Daoy (cell line): ENCODE measurements around the gene TCERG1. TPM values are rescaled to one million over a fixed set of nuclear protein-coding genes. Genes with fewer than 3 reads are reported as not detected.

ENCODE experiments used
- DNase-seq: peaks from one replicate; pipeline ENCODE4 v3.0.0-alpha.2; 2015; ENCODE audit warnings: low read depth
- total RNA-seq: library from RNA; depleted of rRNA; stranded (reverse); fragments of >200 nt; shearing (Covaris generic); gene quantifications from 2 replicates; pipeline ENCODE4 v1.2.3, GENCODE V29; 2014; rRNA removed

Gene TCERG1
- 66.2 and 94.8 TPM in 2 replicates for total RNA-seq

GRCh38 chr5:146446861-146447733, at the start of gene TCERG1:
TSS of gene TCERG1 (plus strand) at chr5:146447333. CDS start at chr5:146447350, 17 bp downstream.
- DNase-seq, result peak; percentile 99

GRCh38 chr5:146398826-146399225, 48.3 kb upstream of the TCERG1 start:
- DNase-seq, result no peak

GRCh38 chr5:146399481-146399880, 47.7 kb upstream of the TCERG1 start:
- DNase-seq, result no peak

GRCh38 chr5:146400201-146400600, 46.9 kb upstream of the TCERG1 start:
- DNase-seq, result no peak

DNA sequence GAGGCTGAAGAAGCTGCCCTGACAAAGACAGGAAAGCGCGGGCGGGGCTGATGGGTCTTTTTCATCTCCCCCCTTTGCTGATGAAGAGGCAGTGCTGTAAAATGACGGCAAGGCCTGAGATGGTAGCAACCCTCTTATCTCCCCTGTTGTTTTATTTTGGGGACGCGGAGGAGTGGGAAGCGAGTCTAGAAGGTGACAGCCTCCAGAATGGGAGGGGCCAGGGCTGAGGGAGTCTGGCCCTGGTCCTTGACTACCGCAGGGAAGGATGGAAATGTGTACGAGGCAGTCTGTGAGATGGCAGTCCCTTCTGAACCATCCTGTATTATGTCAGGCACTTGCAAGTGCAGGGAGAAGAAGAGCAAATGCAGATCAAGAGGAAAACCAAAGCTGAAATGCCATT, 46.1 kb upstream of the TCERG1 start:
- no peak for DNase-seq

- DNase-seq, result no peak
Observed at GRCh38 chr5:146402949-146403348, 44.2 kb upstream of the TCERG1 start.

- DNase-seq, result peak; percentile 75
Observed at GRCh38 chr5:146409054-146409671, 38.0 kb upstream of the TCERG1 start.

GRCh38 chr5:146410272-146410671, 36.9 kb upstream of the TCERG1 start:
- DNase-seq, result no peak

GRCh38 chr5:146419696-146420095, 27.4 kb upstream of the TCERG1 start:
- no peak for DNase-seq

GRCh38 chr5:146425023-146425422, 22.1 kb upstream of the TCERG1 start:
- no peak for DNase-seq

DNA sequence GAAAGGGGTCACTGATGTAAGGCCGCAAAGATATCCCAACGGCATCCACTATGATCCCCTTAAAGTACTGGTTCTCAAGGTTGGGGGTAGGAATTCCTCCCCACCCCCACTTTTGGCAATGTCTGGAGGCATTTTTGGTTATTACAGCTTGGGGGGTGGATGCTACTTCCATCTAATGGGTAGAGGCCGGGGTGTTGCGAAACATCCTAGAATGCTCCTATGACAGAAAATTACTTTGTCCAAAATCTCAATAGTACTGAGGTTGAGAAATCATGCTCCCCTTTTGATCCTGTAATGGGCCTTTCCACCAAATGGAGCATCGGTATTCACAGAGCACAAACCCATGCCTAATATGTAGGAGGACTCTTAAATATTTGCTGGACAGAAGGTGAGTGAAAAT, 20.8 kb upstream of the TCERG1 start:
- no peak for DNase-seq

DNA sequence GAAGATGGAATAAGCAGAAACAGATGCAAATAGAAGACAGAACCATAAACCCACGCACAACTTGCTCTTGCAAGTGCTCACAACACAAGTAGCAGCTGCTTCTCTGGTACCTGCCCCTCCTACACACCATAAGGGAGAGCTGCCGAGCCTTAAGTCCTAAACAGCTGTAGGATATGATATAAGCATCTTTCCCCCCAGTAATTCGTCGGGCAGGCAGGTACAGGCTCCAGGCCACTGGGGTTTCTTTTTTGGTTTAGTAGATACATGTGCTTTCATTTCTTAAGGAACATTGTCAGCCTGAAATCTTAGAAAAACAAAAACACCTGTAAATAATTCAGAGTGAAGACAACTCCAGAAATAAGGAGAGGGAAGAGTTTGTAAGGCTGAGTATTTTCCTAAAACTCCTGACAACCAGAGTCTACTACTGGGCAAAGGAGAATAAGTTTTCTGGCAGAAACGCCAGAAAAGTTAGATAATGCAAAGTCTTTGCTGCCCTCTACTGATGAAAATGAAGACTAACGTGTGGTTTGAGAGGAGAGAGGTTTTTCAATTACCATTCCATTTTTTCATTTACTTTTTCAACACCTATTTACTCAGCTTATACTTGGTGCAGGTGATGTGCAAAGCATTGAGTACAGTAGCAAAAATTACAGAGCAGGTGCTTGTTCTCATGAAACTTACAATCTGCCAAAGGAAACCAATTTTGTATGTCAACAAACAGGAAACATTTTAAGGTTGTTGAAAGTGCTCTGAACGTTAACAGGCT, 20.1 kb upstream of the TCERG1 start:
- no peak for DNase-seq

GRCh38 chr5:146427619-146427997, 19.5 kb upstream of the TCERG1 start:
- DNase-seq, result no peak

DNA sequence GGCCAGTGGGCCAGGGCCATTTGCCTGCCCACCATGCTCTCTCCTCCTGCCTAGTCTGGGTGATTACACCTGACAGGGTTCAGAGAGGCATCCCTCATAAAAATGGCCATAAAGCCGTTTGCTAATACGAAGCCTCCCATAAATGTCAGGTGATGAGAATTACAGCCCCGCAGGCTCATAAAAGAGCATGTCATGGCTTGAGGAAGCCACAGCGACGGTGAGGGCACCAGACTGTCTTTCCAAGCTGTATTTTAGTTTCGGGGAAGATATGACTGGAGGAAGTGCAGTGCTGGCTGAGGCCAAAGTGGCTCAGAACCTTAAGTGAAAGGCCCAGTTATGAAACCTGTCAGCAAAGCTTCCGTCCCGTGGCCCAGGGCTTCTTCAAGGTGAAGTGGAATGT, 18.5 kb upstream of the TCERG1 start:
- DNase-seq, result no peak

DNA sequence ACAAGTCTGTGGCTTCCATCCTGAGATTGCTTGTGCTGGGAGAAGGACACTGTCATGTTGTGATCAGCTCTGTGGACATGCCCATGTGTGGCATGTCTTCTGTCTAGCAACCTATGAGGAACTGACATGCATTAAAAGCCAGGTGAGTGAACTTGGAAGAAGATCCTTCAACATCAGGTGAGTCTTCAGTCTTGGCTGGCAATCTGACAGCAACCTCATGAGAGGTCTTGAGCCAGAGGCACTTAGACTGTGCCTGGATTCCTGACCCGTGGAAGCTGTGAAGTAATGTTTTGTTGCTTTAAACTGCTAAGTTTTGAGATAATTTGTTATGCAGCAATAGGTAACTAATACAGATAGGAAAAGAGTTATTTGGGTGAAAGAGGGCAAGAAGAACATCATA, 6.8 kb upstream of the TCERG1 start:
- DNase-seq, result no peak

DNA sequence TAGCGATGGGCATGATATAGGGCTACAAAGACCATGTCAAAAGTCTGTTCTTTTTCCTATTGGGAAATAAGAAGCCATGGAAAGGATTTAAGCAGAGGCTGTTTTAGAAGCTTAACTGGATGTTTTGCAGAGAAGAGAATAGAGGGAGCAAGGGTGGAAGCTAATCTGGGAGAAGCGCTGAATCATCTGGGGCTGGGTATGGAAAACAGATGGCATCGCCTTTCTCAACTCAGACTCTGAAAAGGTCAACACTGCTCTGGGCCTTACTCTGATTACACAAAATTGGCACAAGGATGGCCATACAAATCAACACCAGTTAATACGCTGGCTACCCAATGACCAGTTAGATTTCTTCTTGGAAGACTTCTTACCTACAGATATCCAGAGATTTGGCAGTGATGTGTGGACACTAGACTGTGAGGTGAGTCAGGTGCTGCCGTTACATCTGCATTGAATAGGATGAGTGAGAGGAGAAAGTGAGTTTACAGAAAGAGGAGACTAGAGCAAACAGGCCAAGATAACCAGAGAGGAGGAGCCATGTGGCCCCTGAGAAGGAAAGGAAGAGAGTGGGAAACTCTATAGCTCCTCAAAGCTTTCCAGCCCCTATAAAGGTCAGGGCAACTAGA, 6.2 kb upstream of the TCERG1 start:
- no peak for DNase-seq

DNA sequence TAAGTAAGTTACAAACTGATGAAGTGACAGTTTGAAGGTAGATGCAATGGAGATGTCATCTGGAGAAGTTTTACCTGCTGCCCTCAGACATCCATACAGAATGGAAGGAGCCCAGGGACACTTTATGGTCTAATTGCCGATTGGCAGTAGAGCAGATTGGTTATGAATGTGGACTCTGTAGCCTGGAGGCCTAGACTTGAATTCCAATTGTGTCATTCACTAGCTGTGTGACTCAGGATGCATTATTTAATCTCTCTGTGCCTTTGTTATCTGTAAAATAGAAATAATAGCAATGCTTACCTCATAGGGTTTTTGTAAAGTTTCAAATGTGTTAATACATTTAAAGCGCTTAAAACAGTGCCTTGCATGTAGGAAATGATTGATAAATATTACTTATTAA, 5.2 kb upstream of the TCERG1 start:
- peak; percentile 29 for DNase-seq

GRCh38 chr5:146447734-146448380, 724 bp downstream of the TCERG1 start:
- DNase-seq, result peak; percentile 75

GRCh38 chr5:146448783-146449519, 1.8 kb downstream of the TCERG1 start:
- no peak for DNase-seq

- no peak for DNase-seq
Observed at GRCh38 chr5:146450002-146450401, 2.9 kb downstream of the TCERG1 start.

DNA sequence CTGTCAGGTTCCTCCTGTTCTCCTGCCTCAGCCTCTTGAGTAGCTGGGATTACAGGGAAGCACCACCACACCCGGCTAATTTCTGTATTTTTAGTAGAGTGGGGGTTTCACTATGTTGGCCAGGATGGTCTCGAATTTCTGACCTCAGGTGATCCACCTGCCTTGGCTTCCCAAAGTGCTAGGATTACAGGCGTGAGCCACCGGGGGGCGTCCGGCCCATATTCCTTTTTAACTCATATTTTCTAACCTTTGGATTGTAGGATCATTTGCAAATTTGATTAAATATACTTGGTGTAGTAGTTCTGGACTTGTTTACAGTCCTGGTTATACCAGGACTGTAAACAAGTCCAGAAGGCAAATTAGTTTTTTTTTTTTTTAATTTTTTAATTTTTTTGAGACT, 4.3 kb downstream of the TCERG1 start:
- DNase-seq, result no peak
